HFFc6 (cell line): ENCODE measurements around the gene NCAM1. TPM values are rescaled to one million over a fixed set of nuclear protein-coding genes. Genes with fewer than 3 reads are reported as not detected.

Experiments used
- DNase-seq: peaks from one replicate; pipeline ENCODE4 v3.0.0-alpha.2; 2018
- H3K27ac Mint-ChIP-seq: 2 replicates; pipeline ENCODE4 v1.8.0; 2020; ENCODE audit warnings: mild to moderate bottlenecking, mixed read lengths
- H3K27me3 Mint-ChIP-seq: 2 replicates; pipeline ENCODE4 v1.8.0; 2021; ENCODE audit warnings: mild to moderate bottlenecking, moderate library complexity, mixed read lengths; ENCODE audit not compliant: insufficient read depth
- H3K36me3 Mint-ChIP-seq: 2 replicates; pipeline ENCODE4 v1.8.0; 2021; ENCODE audit warnings: low read depth, mixed read lengths
- H3K4me1 Mint-ChIP-seq: 2 replicates; pipeline ENCODE4 v1.8.0; 2020; ENCODE audit warnings: low read depth, mixed read lengths
- H3K4me3 Mint-ChIP-seq: 2 replicates; pipeline ENCODE4 v1.8.0; 2020; ENCODE audit warnings: mild to moderate bottlenecking, moderate library complexity, mixed read lengths
- H3K9me3 Mint-ChIP-seq: 2 replicates; pipeline ENCODE4 v1.8.0; 2020; ENCODE audit warnings: mild to moderate bottlenecking, mixed read lengths
- total RNA-seq, 6 experiments: library from RNA; stranded (reverse); fragmentation: NEBNext Ultra II Directional; extraction: Animal tissue kit (Norgen Biotek cat#: 25700); gene quantifications; 2 replicates in 1 of 6; 3 replicates in 5 of 6; pipeline ENCODE4 v1.2.3, GENCODE V29; 2021
- TF ChIP-seq, protein P1 (sequence below): fragments of 200-600 bp; sonication (generic); IDR thresholded peaks from 2 replicates; pipeline ENCODE4 v1.5.0; 2021; ENCODE audit warnings: antibody characterized with exemption, mild to moderate bottlenecking

Gene NCAM1
- total RNA-seq, 6 experiments from 2014 or later, result 0.20 TPM; not detected in 5

DNA sequence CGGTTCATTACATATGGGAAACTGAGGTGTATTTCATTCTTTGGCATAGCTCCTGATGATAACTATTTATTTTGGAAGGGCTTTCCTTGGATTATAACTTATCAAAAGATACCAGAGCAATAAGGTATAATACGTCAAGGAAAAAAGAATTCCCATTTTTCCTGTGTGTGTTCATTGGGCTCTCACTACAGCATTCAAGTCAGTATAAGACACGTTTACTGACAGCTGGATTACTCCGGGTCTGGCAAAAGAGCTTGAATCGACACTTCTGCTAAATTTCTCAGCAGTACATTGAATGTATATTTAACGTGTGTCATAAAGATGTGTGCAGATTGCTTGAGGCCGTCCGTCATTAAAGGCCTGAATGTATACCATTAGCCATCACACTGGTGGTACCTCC lies 163.4 kb downstream of the NCAM1 start:
- H3K4me3 Mint-ChIP-seq, result no peak overlapping the region
- TF ChIP-seq, protein P1, sequence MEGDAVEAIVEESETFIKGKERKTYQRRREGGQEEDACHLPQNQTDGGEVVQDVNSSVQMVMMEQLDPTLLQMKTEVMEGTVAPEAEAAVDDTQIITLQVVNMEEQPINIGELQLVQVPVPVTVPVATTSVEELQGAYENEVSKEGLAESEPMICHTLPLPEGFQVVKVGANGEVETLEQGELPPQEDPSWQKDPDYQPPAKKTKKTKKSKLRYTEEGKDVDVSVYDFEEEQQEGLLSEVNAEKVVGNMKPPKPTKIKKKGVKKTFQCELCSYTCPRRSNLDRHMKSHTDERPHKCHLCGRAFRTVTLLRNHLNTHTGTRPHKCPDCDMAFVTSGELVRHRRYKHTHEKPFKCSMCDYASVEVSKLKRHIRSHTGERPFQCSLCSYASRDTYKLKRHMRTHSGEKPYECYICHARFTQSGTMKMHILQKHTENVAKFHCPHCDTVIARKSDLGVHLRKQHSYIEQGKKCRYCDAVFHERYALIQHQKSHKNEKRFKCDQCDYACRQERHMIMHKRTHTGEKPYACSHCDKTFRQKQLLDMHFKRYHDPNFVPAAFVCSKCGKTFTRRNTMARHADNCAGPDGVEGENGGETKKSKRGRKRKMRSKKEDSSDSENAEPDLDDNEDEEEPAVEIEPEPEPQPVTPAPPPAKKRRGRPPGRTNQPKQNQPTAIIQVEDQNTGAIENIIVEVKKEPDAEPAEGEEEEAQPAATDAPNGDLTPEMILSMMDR, result no peak
- H3K36me3 Mint-ChIP-seq, result no peaks in the 10 kb centered on the region
- no peak overlapping the region for H3K27ac Mint-ChIP-seq
- no peaks in the 10 kb centered on the region for H3K4me1 Mint-ChIP-seq
- H3K9me3 Mint-ChIP-seq, result peaks cover 16% of the 10 kb centered on the region
- H3K27me3 Mint-ChIP-seq, result no peaks in the 10 kb centered on the region; the same call in 1 of the 2 replicates
- DNase-seq, result no peak

DNA sequence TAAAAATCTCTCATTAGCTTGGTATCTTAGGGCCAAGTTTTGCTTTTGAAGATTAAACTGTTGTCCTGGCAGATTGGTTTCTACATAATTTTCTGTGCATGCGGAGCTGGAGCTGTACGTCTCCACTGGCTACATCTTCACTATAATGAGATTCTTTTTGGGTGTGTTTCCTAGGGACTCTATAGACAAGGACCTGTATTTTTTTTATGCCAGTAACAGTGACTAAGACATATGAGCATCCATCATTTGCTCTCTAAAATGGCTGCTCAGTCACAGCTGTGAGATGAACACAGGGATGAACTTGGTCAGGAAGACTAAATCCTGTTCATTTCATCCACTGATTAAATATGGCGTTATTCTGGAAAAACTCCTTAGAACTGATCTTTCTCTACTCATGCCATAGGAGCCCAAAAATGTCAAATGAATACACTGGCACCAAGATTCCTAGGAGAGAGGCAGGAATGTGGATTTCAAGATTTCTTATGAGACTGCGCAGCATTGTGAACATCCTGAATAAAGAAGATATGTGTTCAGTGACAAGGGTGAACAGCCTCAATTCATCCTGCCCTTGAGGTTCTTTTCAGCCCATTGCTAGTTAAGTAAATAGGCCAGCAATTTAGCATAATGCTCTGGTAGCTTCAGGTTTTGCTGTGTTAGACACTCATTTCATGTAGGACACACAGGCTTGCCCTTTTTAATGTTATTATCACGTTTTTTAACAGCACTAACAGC lies 168.2 kb downstream of the NCAM1 start:
- no peaks in the 10 kb centered on the region; the same call in 1 of the 2 replicates for H3K27me3 Mint-ChIP-seq
- no peaks in the 10 kb centered on the region for H3K36me3 Mint-ChIP-seq
- H3K4me1 Mint-ChIP-seq, result no peaks in the 10 kb centered on the region
- TF ChIP-seq, protein P1, result no peak
- peaks cover 8% of the 10 kb centered on the region for H3K9me3 Mint-ChIP-seq
- DNase-seq, result no peak
- no peak overlapping the region for H3K27ac Mint-ChIP-seq
- no peak overlapping the region for H3K4me3 Mint-ChIP-seq

GRCh38 chr11:113131036-113131775 lies 170.0 kb downstream of the NCAM1 start:
- Mint-ChIP-seq H3K36me3 (peaks cover 4% of the 10 kb centered on the region; the same call in 1 of the 2 replicates), H3K27me3 (no peaks in the 10 kb centered on the region), H3K4me1 (no peaks in the 10 kb centered on the region), H3K4me3 (no peak overlapping the region), H3K9me3 (peaks cover 16% of the 10 kb centered on the region), H3K27ac (no peak overlapping the region)
- no peak for DNase-seq
- TF ChIP-seq, protein P1, result no peak

DNA sequence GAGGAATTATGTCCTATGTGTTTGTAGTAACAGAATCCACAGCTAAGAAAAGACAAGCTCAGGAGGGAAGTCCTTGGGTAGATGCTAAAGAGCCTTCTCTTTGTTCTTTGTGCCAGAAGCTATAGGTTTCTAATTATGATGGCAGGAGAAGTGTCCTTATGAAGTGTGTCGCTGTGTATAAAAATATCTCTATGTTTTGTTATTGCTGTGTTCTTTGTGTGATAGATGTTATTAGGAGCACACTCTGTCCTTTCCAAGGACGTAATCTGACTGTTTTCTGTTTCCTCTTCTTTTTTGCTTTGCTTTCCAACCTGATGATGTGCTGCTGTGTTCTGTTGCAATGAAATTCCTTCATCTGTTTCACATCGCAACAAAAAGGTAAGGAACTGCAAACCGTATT lies 171.9 kb downstream of the NCAM1 start:
- no peak for DNase-seq
- no peak overlapping the region for H3K4me3 Mint-ChIP-seq
- H3K36me3 Mint-ChIP-seq, result peaks cover 5% of the 10 kb centered on the region; the same call in 1 of the 2 replicates
- H3K27me3 Mint-ChIP-seq, result no peaks in the 10 kb centered on the region
- H3K27ac Mint-ChIP-seq, result no peak overlapping the region
- H3K9me3 Mint-ChIP-seq, result peaks cover 17% of the 10 kb centered on the region
- TF ChIP-seq, protein P1, result no peak
- no peaks in the 10 kb centered on the region for H3K4me1 Mint-ChIP-seq

DNA sequence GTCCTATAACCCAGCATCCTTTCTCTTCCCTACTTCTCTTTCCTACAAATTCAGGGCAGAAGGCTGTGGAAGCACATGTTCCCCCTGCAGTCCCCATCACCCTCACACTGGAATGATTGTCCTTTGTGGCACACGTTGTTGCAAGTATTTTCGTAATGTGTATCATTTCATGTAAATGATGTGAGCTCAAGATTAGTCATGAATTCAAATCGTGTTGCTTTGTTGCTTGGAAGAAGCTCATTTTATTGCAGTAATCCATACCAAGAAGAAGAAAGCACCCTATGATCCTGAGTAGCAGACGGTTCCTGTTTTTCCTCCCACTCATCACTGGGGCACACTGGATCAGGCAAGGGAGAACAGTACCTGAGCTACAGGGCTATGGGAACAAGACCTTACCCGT lies 173.4 kb downstream of the NCAM1 start:
- Mint-ChIP-seq H3K27ac (no peak overlapping the region), H3K4me3 (no peak overlapping the region), H3K27me3 (no peaks in the 10 kb centered on the region), H3K36me3 (peaks cover 5% of the 10 kb centered on the region; the same call in 1 of the 2 replicates), H3K4me1 (no peaks in the 10 kb centered on the region), H3K9me3 (peaks cover 21% of the 10 kb centered on the region)
- TF ChIP-seq, protein P1, result no peak
- DNase-seq, result no peak
